MV-4-11 (cell line): Measurements from ENCODE around the gene COG5.
"Not testable (repeated sequence)": the region's sequence is repeated elsewhere in the genome, so short reads cannot be mapped to it uniquely, and the experiment has no call there.

Experiments
- DNase-seq: peaks from one replicate; lab custom pipeline; 2025; lab: John Stamatoyannopoulos, UW

Gene COG5

DNA sequence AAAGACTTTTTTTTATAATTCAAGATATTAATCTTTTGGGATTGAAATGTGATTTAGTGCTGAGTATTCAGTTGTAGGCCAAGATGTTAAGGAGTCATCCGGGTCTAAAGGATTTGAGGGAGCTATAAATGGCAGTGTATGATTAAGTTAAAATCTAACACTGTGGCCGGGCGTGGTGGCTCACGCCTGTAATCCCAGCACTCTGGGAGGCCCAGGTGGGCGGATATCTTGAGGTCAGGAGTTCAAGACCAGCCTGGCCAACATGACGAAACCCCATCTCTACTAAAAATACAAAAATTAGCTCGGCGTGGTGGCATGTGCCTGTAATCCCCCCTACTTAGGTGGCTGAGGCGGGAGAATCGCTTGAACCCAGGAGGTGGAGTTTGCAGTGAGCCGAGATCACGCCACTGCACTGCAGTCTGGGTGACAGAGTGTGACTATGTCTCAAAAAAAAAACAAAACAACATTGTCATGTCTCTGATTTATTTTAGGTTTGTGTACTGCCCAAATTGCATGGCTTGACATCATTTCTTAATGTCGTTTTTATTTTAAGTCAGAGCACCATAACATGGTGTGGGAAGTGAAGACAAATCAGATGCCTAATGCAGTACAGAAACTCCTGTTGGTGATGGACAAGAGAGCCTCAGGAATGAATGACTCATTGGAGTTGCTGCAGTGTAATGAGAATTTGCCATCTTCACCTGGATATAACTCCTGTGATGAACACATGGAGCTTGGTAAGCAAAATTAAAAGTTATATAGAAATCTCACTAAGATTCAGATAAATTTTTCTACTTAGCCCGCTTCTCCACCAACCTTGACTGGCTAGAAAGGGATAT, 384.2 kb downstream of the COG5 start:
- DNase-seq, result peak; percentile 22

DNA sequence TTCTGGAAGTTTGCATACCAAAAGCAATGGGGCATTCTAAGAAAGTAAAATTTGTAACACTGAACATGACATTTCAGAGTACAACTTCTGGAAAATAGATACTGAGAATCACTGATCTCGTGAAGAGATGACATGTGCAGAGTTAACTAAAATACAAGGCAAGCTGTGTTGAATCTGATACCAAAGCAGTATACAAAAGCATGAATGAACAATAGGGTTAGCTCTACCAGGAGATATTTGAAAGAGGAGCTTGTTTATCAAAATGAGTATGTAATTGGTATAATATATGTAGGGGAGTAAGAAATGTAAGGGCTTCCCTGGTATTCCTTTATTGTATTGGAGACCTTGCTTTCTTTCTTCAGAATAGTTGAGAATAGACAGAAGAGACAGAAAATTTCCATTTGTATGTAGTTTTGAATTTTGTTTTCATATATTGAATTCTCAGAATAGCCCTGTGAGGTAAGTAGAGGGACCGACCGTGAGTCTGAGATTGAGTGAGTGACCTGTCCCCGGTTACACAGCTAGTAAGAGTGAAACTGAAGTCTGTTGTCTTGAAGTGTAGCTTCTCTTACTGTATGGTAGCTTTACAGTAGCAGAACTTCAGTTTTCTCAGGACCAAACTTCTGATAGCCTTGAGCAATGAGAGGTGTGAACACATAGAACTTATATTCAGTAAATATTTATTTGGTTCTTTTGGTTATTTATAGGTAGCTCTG, 389.9 kb downstream of the COG5 start:
- DNase-seq, result no peak

DNA sequence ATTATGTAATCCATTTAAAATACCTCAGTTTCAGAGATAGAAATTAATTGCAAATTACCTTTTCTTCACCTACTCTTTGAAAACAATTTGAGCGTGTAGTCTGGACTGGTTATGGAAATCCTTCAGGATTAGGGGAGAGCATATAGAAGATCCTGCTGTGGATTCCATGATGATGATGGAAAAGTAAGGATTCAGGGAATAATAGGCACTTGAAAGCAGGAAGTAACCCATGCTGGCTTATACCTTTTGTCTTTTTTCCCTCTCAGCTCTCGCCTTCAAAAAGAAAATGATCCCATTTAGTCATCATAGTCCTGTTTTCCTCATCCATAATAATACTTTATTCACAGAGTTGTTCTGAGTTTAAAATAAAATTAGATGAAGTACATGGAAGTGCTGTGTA, 390.5 kb downstream of the COG5 start:
- DNase-seq, result no peak

DNA sequence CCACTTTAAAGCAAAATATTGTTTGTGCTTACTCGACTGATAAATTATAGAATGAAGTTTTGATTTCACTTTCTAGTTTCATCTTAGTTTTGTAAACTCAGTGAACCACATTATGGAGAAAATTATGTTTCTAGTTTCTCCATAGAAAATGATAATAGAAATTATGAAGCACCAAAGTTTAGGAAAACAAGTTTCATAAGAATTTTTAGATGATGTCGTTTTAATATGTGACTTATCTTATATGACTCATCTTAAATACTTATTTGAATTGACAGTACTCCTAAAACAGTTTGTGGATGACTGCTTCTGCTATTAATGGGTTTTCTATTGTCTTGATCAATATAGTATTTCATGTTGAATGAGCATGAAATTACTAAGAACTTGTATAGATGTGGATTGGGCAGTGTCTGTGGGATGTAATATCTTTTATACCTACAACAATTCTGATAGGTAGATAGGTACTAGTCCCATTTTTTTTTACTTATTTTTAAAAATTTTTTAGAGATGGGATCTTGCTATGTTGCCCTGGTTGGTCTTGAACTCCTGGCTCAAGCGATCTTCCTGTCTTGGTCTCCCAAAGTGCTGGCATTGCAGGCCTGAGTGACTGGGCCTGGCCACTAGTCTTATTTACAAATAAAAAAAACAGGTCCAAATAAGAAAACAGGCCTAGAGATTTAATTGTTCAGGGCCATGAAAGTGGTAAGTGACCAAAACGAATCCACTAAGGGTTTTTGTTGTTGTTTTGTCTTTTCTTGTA, 391.3 kb downstream of the COG5 start:
- DNase-seq, result no peak

DNA sequence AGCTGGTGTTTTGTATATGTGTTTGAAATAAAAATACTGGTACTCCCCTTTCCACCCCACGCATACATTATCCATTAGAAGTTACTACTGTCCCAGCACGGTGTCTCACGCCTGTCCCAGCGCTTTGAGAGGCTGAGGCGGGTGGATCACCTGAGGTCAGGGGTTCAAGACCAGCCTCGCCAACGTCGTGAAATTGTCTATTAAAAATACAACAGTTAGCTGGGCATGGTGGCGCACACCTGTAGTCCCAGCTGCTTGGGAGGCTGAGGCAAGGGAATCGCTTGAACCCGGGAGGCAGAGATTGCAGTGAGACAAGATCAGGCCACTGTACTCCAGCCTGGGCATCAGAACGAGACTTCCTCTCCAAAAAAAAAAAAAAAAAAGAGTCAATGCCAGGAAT, 392.2 kb downstream of the COG5 start:
- DNase-seq, result no peak

DNA sequence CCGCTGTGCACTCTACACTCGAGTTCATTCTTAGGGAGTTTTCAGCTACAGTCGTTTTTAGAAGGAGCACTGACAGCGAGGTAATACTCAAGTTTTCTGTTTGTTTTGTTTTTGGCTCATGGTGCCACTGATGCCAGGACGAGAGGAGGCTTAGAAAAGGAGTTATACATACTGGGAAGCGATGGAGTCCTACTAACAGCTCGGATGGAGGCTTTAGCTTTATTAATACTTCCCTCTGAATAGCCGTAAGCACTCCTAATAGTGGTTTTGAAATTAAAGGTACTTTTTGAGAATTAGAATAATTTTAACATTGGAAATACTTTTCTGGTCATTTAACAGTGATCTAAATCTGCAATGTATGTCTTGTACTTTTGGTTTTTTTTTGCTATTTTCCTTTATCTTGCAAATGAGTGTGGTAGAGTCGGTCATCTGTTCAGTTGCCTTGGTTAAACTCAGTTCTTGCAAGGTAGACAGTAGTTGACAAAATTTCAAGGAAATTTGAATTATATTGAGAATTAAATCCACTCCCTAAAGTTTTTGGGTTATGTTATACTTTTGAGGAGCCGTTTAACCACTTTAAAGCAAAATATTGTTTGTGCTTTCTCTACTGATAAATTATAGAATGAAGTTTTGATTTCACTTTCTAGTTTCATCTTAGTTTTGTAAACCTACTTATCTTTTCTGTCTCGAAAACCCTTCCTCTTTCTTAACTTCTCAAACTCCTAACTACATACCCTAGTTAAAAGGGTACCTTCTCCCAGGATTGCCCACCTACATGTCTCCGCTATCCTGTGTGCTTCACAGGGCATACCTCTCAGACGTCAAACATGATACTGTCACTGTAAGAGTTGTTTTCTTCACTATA, 393.4 kb downstream of the COG5 start:
- DNase-seq, result peak; percentile 29

DNA sequence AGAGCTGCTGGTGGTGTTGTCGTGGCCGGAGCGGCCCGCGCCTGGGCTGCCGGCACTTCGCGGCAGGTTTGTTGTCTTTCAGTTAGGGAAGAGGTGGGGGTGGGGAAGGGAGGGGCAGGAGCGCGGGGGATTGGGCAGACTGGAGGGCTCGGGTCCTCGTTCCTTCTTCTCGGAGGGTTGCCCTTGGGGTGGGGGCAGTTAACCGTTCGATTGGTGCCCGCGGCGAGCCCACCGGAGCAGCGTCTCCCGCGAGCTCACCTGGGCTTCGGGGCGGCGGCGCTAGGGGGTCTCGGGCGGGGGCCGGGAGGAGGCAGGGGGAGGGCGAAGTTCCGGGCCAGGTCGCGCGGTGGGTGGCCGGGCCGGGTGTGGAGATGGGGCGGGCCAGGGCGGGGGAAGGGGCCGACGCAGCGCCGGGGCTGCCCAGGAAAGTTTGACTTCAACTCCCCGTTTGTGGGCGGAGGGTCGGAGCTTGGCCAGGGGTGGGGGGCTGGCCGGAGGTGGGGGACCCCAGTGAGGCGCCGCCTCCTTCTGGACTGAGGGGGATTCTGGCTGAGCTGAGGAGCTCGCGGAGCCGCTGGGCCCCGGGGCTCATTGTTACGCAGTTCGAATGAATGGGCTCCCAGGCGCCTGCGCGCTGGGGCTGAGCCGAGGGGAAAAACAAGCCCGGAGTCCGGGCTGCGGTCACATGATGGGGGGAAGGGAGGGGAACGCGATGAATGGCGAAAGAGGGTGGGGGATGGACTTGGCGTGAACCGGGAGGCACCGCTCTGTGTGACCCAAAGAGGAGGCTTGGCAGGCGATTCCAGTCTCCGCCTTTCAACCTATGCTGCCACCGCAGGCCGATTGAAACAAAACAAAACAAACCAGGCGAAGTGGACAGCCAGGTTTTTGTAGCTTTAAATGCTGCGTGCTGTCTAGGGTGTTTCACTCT, 394.3 kb downstream of the COG5 start:
- DNase-seq, result peak; percentile 92

DNA sequence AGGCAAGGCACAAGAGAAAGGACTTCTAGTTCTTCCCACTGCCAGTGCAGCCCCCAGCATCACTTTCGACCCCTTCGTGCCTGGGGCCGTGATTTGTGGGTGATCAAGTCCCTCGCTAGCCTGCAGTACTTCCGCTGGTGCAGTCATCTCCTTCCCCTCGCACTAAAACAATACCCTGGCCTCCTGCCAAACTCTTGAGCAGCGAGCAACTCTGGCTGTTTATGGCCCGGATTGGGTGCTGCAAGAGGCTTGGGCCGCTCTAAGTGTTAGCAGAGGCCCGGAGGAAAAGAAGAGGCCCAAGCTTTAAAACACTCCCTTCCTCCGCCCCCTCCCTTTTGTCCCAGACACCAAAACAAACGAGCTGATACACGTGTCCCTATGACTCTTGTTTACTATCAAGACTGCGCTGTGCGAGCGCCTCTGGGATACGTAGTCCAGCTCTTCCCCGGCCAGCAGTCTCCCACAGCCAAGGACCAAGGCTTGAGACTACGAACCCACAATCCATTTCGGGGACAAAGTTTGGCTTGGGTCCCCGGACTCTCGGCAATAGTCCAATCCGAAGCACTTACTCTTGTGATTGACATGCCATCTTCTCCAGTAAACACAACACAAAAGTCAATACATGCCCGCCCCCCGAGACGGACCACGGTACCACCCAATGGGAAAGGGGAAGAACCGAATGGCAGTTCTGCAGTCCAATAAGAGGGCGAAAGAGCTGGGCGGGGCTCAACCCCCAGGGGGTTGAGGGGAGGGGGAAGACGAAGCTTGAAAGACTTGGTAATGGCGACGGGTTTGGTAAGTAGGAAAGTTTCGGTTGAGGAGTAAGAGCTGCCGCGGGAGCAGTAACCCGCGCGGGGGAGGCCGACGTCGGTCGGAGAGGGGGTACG, 395.2 kb downstream of the COG5 start, which contains the start of gene HBP1:
Gene HBP1 (plus strand): TSS at position 771 of the 887 bp plus-strand sequence. CDS start 10,891 bp downstream, outside the sequence.
- DNase-seq, result peak; percentile 100

DNA sequence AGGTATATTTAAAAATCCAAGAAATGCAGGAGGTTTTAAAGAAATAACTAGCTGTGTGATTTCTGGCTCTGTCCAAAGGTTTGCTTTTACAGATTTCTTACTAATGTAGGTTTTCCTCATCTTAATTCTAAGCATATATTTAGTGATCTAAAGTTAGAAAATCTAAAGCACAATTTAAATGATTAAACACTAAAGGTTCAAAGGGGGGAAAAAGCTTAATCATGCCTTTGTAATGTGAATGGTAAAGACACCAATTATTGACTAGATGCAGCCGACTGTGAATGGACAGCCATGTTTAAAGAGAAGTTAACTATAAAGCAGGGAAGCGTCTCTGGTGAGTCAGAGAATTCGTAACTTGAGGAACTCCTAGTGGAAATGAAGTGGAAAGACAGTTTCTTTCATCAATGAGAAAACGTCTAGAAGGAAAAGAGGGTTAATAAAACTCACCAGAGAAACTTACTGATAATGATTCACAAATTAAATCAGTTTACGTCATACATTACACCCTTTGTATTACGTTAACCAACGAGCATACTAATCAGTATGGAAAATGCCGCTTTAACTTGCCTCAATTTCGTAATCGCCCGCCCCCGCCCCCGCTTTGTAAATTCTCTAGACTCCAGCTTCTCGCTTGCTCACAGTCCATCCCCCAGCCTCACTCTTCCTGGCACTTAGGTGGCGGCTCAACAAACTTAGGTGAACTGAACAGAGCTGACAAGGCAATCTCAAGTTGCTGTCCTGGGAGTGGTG, 396.1 kb downstream of the COG5 start:
- peak; percentile 68 for DNase-seq

DNA sequence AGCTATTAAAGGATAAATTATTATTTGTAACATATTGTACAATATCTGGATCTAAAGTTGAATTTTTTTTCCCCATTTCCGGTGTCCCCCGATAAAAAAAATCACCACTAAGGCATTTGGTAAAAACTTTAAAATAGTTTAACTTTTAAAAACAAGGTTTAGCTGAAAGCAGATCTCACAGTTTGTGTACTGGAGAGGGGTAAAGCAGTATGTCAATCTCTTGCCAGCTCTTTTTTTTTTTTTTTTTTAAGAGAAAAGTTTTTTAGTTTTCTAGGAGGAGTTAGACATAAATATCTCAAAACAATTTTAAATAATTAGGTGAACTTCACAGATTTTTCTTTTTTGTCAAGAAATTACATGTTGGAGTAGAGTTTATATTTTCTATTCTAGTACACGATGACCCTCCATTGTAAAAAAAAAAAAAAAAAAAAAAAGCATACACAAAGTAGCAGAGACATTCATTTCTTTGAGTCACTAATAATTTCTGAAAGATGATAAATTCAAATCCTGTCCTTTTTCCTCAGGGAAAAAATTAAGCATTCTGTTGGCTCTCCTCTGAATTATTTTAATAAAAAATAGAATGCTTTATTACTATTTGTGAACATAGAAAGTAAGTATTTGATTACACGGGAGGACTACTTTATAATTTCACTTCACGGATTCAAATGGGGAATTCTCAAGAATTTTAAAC, 396.8 kb downstream of the COG5 start:
- DNase-seq, result no peak

DNA sequence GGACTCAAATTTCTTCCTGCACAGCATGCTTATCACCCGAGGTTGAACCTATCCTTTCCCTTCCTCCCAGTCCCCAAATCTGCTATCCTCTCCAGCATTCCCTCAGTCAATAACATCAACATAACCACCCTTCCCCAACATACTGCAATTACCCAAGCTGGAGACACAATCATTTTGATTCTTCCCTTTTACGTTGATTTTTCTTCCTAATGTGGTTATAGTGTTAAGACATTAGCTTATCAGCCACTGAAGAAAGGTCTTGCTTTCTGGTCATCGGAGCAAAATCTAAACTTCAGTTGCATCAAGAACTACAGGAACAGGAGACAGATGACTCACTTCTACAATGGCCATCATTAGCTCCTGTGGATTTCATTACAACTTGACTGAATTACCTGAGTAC, 398.4 kb downstream of the COG5 start:
- no peak for DNase-seq

DNA sequence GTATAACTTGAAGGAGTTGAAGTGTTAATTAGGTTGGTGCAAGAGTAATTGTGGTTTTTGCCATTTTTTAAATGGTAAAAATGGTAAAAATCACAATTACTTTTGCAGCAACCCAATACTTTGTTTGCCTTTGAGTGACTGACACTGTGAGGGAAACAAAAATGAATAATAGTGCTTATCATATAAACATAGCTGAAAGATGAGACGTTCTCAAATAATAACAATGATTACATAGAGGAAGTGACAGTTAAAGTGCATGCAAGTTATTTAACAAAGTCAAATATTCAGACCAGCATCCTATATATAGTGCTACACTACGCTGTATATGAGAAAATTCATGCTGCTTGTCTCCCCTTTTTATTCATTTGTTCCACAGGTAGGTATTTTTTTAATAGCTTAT, 399.6 kb downstream of the COG5 start:
- DNase-seq, result no peak

DNA sequence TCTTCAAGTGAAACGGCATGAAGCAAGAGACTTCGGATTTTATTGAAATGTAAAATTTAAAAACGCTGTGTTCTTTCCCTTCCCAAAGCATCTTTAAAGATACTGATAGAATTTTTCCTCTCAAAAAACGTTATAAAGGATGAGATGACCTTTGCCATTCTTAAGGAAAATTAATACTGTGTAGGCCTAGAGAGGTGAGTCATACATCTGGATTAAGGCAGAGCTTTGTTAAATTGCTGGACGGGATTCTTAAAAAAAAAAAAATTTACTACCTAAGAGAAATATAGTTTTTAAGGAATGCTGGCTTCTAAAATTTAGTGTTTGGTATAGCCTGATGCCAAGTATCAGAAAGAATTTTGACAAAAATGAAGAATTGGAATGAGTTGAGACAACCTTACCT, 401.2 kb downstream of the COG5 start:
- no peak for DNase-seq

DNA sequence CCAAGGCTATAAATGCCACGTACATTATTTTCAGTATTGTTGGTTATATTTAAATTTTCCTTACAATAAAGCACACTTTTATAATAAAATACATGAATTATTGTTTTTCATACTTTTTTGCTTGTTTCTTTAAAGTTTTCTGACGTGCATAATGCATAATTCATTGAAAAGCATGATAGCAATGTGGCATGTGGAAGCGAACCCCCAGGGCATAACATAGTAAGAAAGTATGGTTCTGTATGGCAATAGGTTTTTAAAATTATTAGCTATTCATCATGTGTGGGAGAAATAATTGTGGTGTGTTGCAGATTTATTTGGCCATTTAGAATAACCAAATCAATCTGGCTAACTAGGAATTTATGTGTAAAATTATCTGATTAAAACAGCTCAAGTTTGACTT, 402.3 kb downstream of the COG5 start:
- no peak for DNase-seq

DNA sequence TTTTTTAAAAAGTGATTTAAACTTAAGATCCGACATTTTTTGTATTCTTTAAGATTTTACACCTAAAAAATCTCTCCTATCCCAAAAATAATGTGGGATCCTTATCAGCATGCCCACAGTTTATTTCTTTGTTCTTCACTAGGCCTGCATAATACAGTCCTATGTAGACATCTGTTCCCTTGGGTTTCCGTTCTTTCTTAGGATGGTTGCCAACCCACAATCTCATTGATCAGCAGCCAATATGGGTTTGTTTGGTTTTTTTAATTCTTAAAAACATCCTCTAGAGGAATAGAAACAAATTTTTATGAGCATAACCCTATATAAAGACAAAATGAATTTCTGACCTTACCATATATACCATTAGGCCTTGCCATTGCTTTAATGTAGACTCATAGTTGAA, 403.3 kb downstream of the COG5 start:
- no peak for DNase-seq

DNA sequence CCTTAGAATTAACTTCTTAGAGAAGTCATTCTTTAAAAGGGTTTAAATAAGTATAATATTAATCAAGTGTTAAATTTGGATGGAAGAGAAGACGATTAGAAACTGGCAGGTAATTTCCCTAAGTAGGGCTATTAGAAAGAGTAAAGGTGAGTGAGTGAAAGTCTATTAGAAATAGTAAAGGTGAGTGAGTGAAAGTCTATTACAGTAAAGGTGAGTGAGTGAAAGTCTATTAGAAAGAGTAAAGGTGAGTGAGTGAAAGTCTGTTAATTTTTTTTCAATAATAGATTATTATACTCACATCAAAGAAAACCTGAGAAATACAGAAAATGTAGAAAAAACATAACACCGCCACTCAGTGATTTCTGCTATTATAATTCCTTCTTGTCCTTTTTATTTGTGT, 405.7 kb downstream of the COG5 start:
- no peak for DNase-seq

DNA sequence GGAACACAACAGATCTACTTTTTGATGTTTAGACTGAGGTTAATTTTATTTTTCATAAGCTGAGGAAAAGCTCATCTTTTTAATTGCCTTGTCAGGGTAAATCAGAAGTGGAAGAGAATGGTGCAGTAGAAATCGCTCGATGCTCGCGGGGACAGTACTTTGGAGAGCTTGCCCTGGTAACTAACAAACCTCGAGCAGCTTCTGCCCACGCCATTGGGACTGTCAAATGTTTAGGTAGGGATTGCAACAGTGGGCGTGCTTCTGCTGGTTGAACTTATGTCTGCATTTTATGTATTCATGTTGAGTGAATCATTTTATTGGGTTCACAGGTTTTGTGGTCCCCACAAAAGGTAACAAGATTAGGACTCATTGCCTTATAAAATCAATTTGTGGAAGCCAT, 406.6 kb downstream of the COG5 start:
- no peak for DNase-seq

DNA sequence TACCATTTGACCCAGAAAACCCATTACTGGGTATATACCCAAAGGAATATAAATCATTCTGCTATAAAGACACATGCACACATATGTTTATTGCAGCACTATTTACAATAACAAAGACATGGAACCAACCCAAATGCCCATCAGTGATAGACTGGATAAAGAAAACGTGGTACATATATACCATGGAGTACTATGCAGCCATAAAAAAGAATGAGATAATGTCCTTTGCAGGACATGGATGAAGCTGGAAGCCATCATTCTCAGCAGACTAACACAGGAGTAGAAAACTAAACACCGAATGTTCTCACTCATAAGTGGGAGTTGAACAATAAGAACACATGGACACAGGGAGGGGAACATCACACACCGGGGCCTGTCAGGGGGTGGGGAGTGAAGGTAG, 408.0 kb downstream of the COG5 start:
- not testable (repeated sequence) for DNase-seq
